ENCODE measurements around the gene TMEM250. TPM values are rescaled to one million over a fixed set of nuclear protein-coding genes. Genes with fewer than 3 reads are reported as not detected.

TMEM250 gene
- total and polyA plus RNA-seq, 9 of the 15 experiments (the other 6 are each of a cell fraction or from before 2014, with no cell fraction given) = 0.32 to 44.6 (median 12.2) TPM

- TF ChIP-seq RBM14 (IDR thresholded peaks at IDR 0.05; ENCODE audit: borderline replicate concordance, insufficient read depth, low read depth, low read length) (no peak), E2F3 (CRISPR knock-in tag; IDR thresholded peaks at IDR 0.05) (no peak), ZBTB2 (IDR thresholded peaks at IDR 0.05) (0 out of 2 replicates have a peak, but pooled peaks have one; percentile 9), ELF4 (CRISPR knock-in tag; IDR thresholded peaks at IDR 0.05) (no peak), KAT8 (IDR thresholded peaks at IDR 0.05; ENCODE audit: low read depth) (no peak), ARID4B (CRISPR knock-in tag; IDR thresholded peaks at IDR 0.05) (peak; percentile 74), SMAD4 (CRISPR knock-in tag; conservative IDR thresholded peaks at IDR 0.05) (no peak), ZNF143 (CRISPR knock-in tag; IDR thresholded peaks at IDR 0.05) (no peak), SMARCB1 (IDR thresholded peaks at IDR 0.05; ENCODE audit: insufficient read length, low read depth) (no peak), FIP1L1 (IDR thresholded peaks at IDR 0.05; ENCODE audit: low read depth, low read length, poor library complexity, severe bottlenecking) (peak; percentile 61), ZNF431 (CRISPR knock-in tag; IDR thresholded peaks at IDR 0.05) (peak; percentile 68; the same call in 1 of the 2 replicates), EWSR1 (IDR thresholded peaks at IDR 0.05; ENCODE audit: borderline replicate concordance, low read depth, partially characterized antibody) (no peak), ZNF263 (CRISPR knock-in tag; IDR thresholded peaks at IDR 0.05; ENCODE audit: borderline replicate concordance) (no peak), PCBP1 (IDR thresholded peaks at IDR 0.05; ENCODE audit: low read depth, low read length, poor library complexity, severe bottlenecking) (peak; percentile 26), TEAD1 (CRISPR knock-in tag; IDR thresholded peaks at IDR 0.05) (peak in 1 of 2 experiments; percentile 73; a peak in 1 of 4 replicates), RBM34 (IDR thresholded peaks at IDR 0.05; ENCODE audit: borderline replicate concordance, insufficient read depth, low read length) (no peak), ZKSCAN1 (IDR thresholded peaks at IDR 0.05; ENCODE audit: low read depth, low read length) (no peak), PHB (CRISPR knock-in tag; IDR thresholded peaks at IDR 0.05) (0 out of 2 replicates have a peak, but pooled peaks have one; percentile 15), FUS (optimal IDR thresholded peaks at IDR 0.05; ENCODE audit: low read depth, low read length) (no peak), RFX1 (IDR thresholded peaks at IDR 0.05) (no peak)
- TF ChIP-seq, protein P1, sequence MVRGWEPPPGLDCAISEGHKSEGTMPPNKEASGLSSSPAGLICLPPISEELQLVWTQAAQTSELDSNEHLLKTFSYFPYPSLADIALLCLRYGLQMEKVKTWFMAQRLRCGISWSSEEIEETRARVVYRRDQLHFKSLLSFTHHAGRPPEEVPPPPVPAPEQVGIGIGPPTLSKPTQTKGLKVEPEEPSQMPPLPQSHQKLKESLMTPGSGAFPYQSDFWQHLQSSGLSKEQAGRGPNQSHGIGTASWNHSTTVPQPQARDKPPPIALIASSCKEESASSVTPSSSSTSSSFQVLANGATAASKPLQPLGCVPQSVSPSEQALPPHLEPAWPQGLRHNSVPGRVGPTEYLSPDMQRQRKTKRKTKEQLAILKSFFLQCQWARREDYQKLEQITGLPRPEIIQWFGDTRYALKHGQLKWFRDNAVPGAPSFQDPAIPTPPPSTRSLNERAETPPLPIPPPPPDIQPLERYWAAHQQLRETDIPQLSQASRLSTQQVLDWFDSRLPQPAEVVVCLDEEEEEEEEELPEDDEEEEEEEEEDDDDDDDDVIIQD (CRISPR knock-in tag; IDR thresholded peaks at IDR 0.05) = no peak
Observed at GRCh38 chr9:136093995-136094881, 24.4 kb downstream of the TMEM250 start (continued).
